Trophoblast cell (in vitro differentiated cells and primary cell): ENCODE data around the gene MYLK.

Experiments
- DNase-seq, 2 donors: peaks; one replicate each; pipeline ENCODE4 v3.0.0-alpha.2; 2016
- H2AFZ ChIP-seq: 2 replicates; pipeline ENCODE4 v1.6.1; 2013; ENCODE audit warnings: low read length, moderate library complexity, mild to moderate bottlenecking; ENCODE audit not compliant: insufficient read depth, poor library complexity
- H2AK5ac ChIP-seq: 2 replicates; pipeline ENCODE4 v1.6.1; 2013; ENCODE audit warnings: mild to moderate bottlenecking, low read length
- H2BK120ac ChIP-seq: 2 replicates; pipeline ENCODE4 v1.6.1; 2013; ENCODE audit warnings: low read length, mild to moderate bottlenecking, moderate library complexity; ENCODE audit not compliant: insufficient read depth, poor library complexity
- H2BK12ac ChIP-seq: 2 replicates; pipeline ENCODE4 v1.6.1; 2013; ENCODE audit warnings: mild to moderate bottlenecking, low read length, moderate library complexity
- H2BK5ac ChIP-seq: 2 replicates; pipeline ENCODE4 v1.6.1; 2013; ENCODE audit warnings: low read length, low read depth, moderate library complexity, mild to moderate bottlenecking; ENCODE audit not compliant: poor library complexity
- H3K14ac ChIP-seq: 2 replicates; pipeline ENCODE4 v1.6.1; 2013; ENCODE audit warnings: mild to moderate bottlenecking, low read length
- H3K18ac ChIP-seq: 2 replicates; pipeline ENCODE4 v1.6.1; 2013; ENCODE audit warnings: mild to moderate bottlenecking, low read length
- H3K23ac ChIP-seq: 2 replicates; pipeline ENCODE4 v1.6.1; 2013; ENCODE audit warnings: low read length
- H3K27ac ChIP-seq: 2 replicates; pipeline ENCODE4 v1.5.1; 2013; ENCODE audit warnings: low read depth, mild to moderate bottlenecking, inconsistent platforms, low read length, moderate library complexity
- H3K27me3 ChIP-seq: 2 replicates; pipeline ENCODE4 v1.6.1; 2013; ENCODE audit warnings: inconsistent platforms, mild to moderate bottlenecking, low read length, moderate library complexity; ENCODE audit not compliant: insufficient read depth
- H3K36me3 ChIP-seq, 2 experiments: 1 replicate in 1 of 2; 2 replicates in 1 of 2; pipeline ENCODE4 v1.6.1; 2013; ENCODE audit warnings: low read length in 2 of 2, mild to moderate bottlenecking in 2 of 2, moderate library complexity in 1 of 2; ENCODE audit not compliant: insufficient read depth in 2 of 2, control insufficient read depth in 1 of 2
- H3K4ac ChIP-seq: 2 replicates; pipeline ENCODE4 v1.6.1; 2013; ENCODE audit warnings: low read depth, mild to moderate bottlenecking, low read length, moderate library complexity
- H3K4me1 ChIP-seq, 2 experiments: 1 replicate in 1 of 2; 2 replicates in 1 of 2; pipeline ENCODE4 v1.6.1; 2013; ENCODE audit warnings: low read length in 2 of 2, mild to moderate bottlenecking in 2 of 2, moderate library complexity in 1 of 2; ENCODE audit not compliant: insufficient read depth in 2 of 2, control insufficient read depth in 1 of 2
- H3K4me2 ChIP-seq: 2 replicates; pipeline ENCODE4 v1.6.1; 2013; ENCODE audit warnings: inconsistent platforms, mild to moderate bottlenecking, low read length, moderate library complexity
- H3K4me3 ChIP-seq: 2 replicates; pipeline ENCODE4 v1.5.1; 2013; ENCODE audit warnings: mild to moderate bottlenecking, low read depth, low read length, inconsistent platforms
- H3K79me1 ChIP-seq: one replicate; pipeline ENCODE4 v1.6.1; 2013; ENCODE audit warnings: low read length
- H3K79me2 ChIP-seq: 2 replicates; pipeline ENCODE4 v1.6.1; 2013; ENCODE audit warnings: low read length, mild to moderate bottlenecking; ENCODE audit not compliant: control insufficient read depth, insufficient read depth, poor library complexity
- H3K9ac ChIP-seq: 2 replicates; pipeline ENCODE4 v1.6.1; 2013; ENCODE audit warnings: mild to moderate bottlenecking, low read length
- H3K9me3 ChIP-seq: 2 replicates; pipeline ENCODE4 v1.6.1; 2013; ENCODE audit warnings: low read depth, mild to moderate bottlenecking, control low read depth, inconsistent platforms, low read length; ENCODE audit not compliant: insufficient read depth
- H4K12ac ChIP-seq: 2 replicates; pipeline ENCODE4 v1.6.1; 2013; ENCODE audit warnings: low read depth, mild to moderate bottlenecking, low read length, moderate library complexity
- H4K8ac ChIP-seq: 2 replicates; pipeline ENCODE4 v1.6.1; 2013; ENCODE audit warnings: low read depth, mild to moderate bottlenecking, low read length, moderate library complexity
- H4K91ac ChIP-seq: one replicate; pipeline ENCODE4 v1.6.1; 2013; ENCODE audit warnings: low read depth, mild to moderate bottlenecking, low read length, moderate library complexity
- WGBS: extraction: QIAGEN DNeasy Blood & Tissue Kit; methylation state at CpG from one replicate; pipeline ENCODE4 v1.1.7; 2013; ENCODE audit warnings: missing lambda C conversion rate; ENCODE audit not compliant: insufficient read length, insufficient coverage; ENCODE audit errors: extremely low coverage; 5-methylcytosine and 5-hydroxymethylcytosine counted together

The MYLK gene

GRCh38 chr3:123769356-123769743 is 114.8 kb downstream of the MYLK start:
- DNase-seq: no peak
- Histone ChIP-seq H3K9me3 (peaks cover 2% of the 10 kb centered on the region), H3K23ac (no peak overlapping the region), H2AK5ac (no peak overlapping the region), H4K91ac (no peak overlapping the region), H4K12ac (no peak overlapping the region), H3K4me3 (no peak overlapping the region), H4K8ac (no peak overlapping the region), H2AFZ (no peak overlapping the region), H2BK120ac (no peak overlapping the region), H3K18ac (no peak overlapping the region), H2BK12ac (no peak overlapping the region), H3K4ac (no peak overlapping the region), H3K9ac (no peak overlapping the region), H3K79me1 (peaks cover 9% of the 10 kb centered on the region), H3K36me3 (peaks cover 3% of the 10 kb centered on the region in 2 experiments), H3K27ac (no peak overlapping the region), H2BK5ac (no peak overlapping the region), H3K27me3 (no peaks in the 10 kb centered on the region), H3K14ac (no peak overlapping the region), H3K79me2 (no peaks in the 10 kb centered on the region), H3K4me2 (no peak overlapping the region), H3K4me1 (peaks cover 27 to 32% of the 10 kb centered on the region in 2 experiments)
- no CpG with 5 or more reads among the region's 3 CpGs for WGBS

- Histone ChIP-seq H4K12ac (no peak overlapping the region), H3K14ac (peak overlapping the region; percentile 25), H3K27ac (no peak overlapping the region), H3K9me3 (peaks cover 2% of the 10 kb centered on the region), H3K79me1 (peaks cover 9% of the 10 kb centered on the region), H3K23ac (no peak overlapping the region), H4K8ac (no peak overlapping the region), H3K4ac (peak overlapping the region; percentile 33), H3K9ac (no peak overlapping the region), H3K36me3 (peaks cover 3 to 4% of the 10 kb centered on the region in 2 experiments), H3K27me3 (no peaks in the 10 kb centered on the region), H3K18ac (peak overlapping the region; percentile 59), H2BK12ac (peak overlapping the region; percentile 43), H3K79me2 (no peaks in the 10 kb centered on the region), H2AK5ac (peak overlapping the region; percentile 53), H3K4me1 (peaks cover 24 to 29% of the 10 kb centered on the region in 2 experiments), H2AFZ (no peak overlapping the region), H3K4me2 (no peak overlapping the region), H2BK5ac (no peak overlapping the region), H3K4me3 (no peak overlapping the region), H2BK120ac (no peak overlapping the region), H4K91ac (no peak overlapping the region)
- DNase-seq: peak in 1 of 2 donors; percentile 52
- WGBS: no CpG with 5 or more reads among the region's 8 CpGs
Observed at GRCh38 chr3:123768480-123769355, 115.4 kb downstream of the MYLK start.

- Histone ChIP-seq H3K79me1 (peaks cover 9% of the 10 kb centered on the region), H3K18ac (peak overlapping the region; percentile 67), H2BK12ac (peak overlapping the region; percentile 27), H3K23ac (no peak overlapping the region), H2AK5ac (peak overlapping the region; percentile 11), H4K12ac (no peak overlapping the region), H3K27ac (no peak overlapping the region), H2BK120ac (no peak overlapping the region), H3K4me3 (no peak overlapping the region), H3K4me1 (peaks cover 22 to 26% of the 10 kb centered on the region in 2 experiments), H4K91ac (no peak overlapping the region), H2AFZ (no peak overlapping the region), H3K27me3 (no peaks in the 10 kb centered on the region), H3K79me2 (no peaks in the 10 kb centered on the region), H3K9me3 (peaks cover 2% of the 10 kb centered on the region), H2BK5ac (no peak overlapping the region), H3K4me2 (no peak overlapping the region), H3K14ac (no peak overlapping the region), H3K9ac (no peak overlapping the region), H4K8ac (no peak overlapping the region), H3K36me3 (peaks cover 3 to 4% of the 10 kb centered on the region in 2 experiments), H3K4ac (no peak overlapping the region)
- no peak for DNase-seq
- WGBS: no CpG with 5 or more reads among the region's 6 CpGs
Observed at GRCh38 chr3:123767564-123768292, 116.4 kb downstream of the MYLK start.

- peaks cover 2% of the 10 kb centered on the region for H3K9me3 ChIP-seq
- H2BK5ac ChIP-seq: no peak overlapping the region
Observed at GRCh38 chr3:123767009-123767372, 117.1 kb downstream of the MYLK start.

More at GRCh38 chr3:123767009-123767372, 117.1 kb downstream of the MYLK start:
- no peak overlapping the region for H3K4ac ChIP-seq
- no peak overlapping the region for H3K14ac ChIP-seq
- H3K36me3 ChIP-seq: peaks cover 3 to 4% of the 10 kb centered on the region in 2 experiments
- H3K27ac ChIP-seq: no peak overlapping the region
- no peak overlapping the region for H4K8ac ChIP-seq
- H2AFZ ChIP-seq: no peak overlapping the region
- H3K79me2 ChIP-seq: no peaks in the 10 kb centered on the region
- peaks cover 22 to 26% of the 10 kb centered on the region in 2 experiments for H3K4me1 ChIP-seq
- no peak overlapping the region for H3K18ac ChIP-seq
- H3K4me3 ChIP-seq: no peak overlapping the region
- no peak overlapping the region for H3K23ac ChIP-seq
- WGBS: no CpG with 5 or more reads among the region's 7 CpGs
- H3K27me3 ChIP-seq: no peaks in the 10 kb centered on the region
- H3K4me2 ChIP-seq: no peak overlapping the region
- peaks cover 9% of the 10 kb centered on the region for H3K79me1 ChIP-seq
- H4K12ac ChIP-seq: no peak overlapping the region
- H4K91ac ChIP-seq: no peak overlapping the region
- no peak overlapping the region for H3K9ac ChIP-seq
- no peak overlapping the region for H2AK5ac ChIP-seq
- no peak overlapping the region for H2BK12ac ChIP-seq
- DNase-seq: peak in 1 of 2 donors; percentile 24
- no peak overlapping the region for H2BK120ac ChIP-seq
